ENCODE measurements around the gene ALDH3A2.

DNA sequence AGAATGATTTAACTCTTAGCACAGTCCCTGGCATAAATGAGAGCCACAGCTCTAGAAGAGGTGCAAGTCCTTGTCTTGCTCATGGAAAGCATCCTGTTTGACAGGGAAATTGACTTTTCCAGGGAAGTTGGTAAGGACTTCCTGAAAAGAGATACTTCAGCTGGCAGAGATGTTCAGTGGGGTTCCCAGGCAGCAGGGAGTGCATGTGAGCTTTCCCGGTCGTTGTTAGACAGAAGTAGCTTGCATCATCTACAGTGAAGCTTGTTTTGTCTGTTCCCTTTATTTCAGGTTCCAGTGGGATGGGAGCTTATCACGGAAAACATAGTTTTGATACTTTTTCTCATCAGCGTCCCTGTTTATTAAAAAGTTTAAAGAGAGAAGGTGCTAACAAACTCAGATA is 22.9 kb downstream of the ALDH3A2 start:
- TF ChIP-seq, protein P1, sequence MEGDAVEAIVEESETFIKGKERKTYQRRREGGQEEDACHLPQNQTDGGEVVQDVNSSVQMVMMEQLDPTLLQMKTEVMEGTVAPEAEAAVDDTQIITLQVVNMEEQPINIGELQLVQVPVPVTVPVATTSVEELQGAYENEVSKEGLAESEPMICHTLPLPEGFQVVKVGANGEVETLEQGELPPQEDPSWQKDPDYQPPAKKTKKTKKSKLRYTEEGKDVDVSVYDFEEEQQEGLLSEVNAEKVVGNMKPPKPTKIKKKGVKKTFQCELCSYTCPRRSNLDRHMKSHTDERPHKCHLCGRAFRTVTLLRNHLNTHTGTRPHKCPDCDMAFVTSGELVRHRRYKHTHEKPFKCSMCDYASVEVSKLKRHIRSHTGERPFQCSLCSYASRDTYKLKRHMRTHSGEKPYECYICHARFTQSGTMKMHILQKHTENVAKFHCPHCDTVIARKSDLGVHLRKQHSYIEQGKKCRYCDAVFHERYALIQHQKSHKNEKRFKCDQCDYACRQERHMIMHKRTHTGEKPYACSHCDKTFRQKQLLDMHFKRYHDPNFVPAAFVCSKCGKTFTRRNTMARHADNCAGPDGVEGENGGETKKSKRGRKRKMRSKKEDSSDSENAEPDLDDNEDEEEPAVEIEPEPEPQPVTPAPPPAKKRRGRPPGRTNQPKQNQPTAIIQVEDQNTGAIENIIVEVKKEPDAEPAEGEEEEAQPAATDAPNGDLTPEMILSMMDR (IDR thresholded peaks at IDR 0.05; ENCODE audit: low read depth, low read length, missing input control), result no peak
- no peak for TF ChIP-seq RXRA (IDR thresholded peaks at IDR 0.05)
- no peak for TF ChIP-seq YY1 (IDR thresholded peaks at IDR 0.05)
- TF ChIP-seq RAD21 (IDR thresholded peaks at IDR 0.05), result no peak
- no peak for TF ChIP-seq JUND (IDR thresholded peaks at IDR 0.05)
- no peak for TF ChIP-seq TAF1 (conservative IDR thresholded peaks at IDR 0.05)
- TF ChIP-seq, protein P2, sequence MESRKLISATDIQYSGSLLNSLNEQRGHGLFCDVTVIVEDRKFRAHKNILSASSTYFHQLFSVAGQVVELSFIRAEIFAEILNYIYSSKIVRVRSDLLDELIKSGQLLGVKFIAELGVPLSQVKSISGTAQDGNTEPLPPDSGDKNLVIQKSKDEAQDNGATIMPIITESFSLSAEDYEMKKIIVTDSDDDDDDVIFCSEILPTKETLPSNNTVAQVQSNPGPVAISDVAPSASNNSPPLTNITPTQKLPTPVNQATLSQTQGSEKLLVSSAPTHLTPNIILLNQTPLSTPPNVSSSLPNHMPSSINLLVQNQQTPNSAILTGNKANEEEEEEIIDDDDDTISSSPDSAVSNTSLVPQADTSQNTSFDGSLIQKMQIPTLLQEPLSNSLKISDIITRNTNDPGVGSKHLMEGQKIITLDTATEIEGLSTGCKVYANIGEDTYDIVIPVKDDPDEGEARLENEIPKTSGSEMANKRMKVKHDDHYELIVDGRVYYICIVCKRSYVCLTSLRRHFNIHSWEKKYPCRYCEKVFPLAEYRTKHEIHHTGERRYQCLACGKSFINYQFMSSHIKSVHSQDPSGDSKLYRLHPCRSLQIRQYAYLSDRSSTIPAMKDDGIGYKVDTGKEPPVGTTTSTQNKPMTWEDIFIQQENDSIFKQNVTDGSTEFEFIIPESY (IDR thresholded peaks at IDR 0.05), result no peak
- TF ChIP-seq HNF4A (conservative IDR thresholded peaks at IDR 0.05), result no peak
- no peak for TF ChIP-seq GABPA (IDR thresholded peaks at IDR 0.05 in 1 of 2, conservative IDR thresholded peaks at IDR 0.05 in 1 of 2)

Data from liver (tissue), 3 donors.